ENCODE data around the gene SETD1A. TPM values are rescaled to one million over a fixed set of nuclear protein-coding genes. Genes with fewer than 3 reads are reported as not detected.

Gene SETD1A
- total and polyA plus RNA-seq, 2 of the 4 experiments (the other 2 are of a cell fraction): 0.54 to 5.8 TPM

DNA sequence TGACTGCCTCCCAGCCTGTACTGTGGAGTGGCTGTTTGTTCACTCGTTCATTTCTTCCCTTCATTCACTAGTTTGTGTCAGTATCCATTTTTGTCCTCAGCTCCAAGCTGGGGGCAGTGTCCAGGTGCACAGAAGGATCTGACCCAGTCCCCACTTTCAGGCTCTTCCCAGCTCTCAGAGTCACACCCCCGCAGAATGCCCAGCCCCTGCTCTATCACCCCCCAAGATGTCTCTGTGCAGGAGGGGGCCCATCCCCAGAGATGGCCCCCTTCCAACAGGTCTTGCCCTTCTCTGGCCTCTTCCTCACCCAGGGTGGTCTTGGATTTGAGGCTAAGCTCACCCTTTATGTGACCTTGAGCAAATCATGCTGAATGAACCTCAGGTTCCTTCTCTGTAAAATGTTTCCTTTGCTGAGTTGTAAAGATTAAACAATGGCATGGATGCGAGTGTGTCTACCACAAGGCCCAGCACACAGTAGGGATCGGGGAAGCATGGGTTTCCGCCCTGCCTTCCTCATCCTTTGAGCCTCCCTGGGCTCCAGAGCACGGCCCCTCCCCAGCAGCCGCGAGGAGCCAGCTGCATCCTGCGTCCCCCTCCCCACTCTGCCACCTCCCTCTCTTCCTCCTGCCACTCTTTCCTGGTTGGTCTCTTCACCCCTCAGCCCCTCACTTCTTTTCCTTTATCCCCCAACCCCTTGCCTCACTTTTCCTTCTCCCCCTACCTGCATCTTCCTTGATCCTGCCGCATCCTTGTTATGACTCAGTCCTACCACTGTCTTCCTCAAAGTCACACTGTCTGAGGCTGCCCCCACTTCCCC lies 31.4 kb upstream of the SETD1A start:
- ChIA-PET POLR2A (ENCODE audit: unreplicated experiment) (no interaction called here), CTCF (interaction anchor here (0.9 kb wide), 1 partner anchor 9 kb away, joined by 3 read pairs; no protein-coding TSS in a partner anchor)
- H2BK120ac ChIP-seq (ENCODE audit: low read depth, low read length): no peak overlapping the region
- H3K36me3 ChIP-seq (ENCODE audit: control insufficient read depth, insufficient read depth, low read length): peaks cover 31% of the 10 kb centered on the region
- dilution Hi-C loops (cut with HindIII; ENCODE audit: low sequenced_read_pairs, unreplicated experiment) (no loop called here), in situ Hi-C loops (cut with MboI; ENCODE audit: low sequenced_read_pairs) (no loop called here), intact Hi-C loops (cut with micrococcal nuclease) (no loop called here)
- 69% methylated on average over 8 of the region's 10 CpGs; no CpG with 5 or more reads in 1 of the 2 experiments for WGBS, 2 experiments (ENCODE audit: extremely low coverage in 2 of 2, insufficient read length in 1 of 2)
- H3K14ac ChIP-seq (replicated peaks; ENCODE audit: low read depth, low read length): no peak overlapping the region
- no peak overlapping the region for H2BK20ac ChIP-seq (ENCODE audit: low read depth, low read length)
- no peaks in the 10 kb centered on the region for H3K9me3 ChIP-seq (ENCODE audit: control insufficient read depth, insufficient read depth, low read length)
- H3K4me2 ChIP-seq (ENCODE audit: low read depth, low read length): no peak overlapping the region
- H3K9me1 ChIP-seq (ENCODE audit: insufficient read depth, low read length): no peaks in the 10 kb centered on the region
- H3K9ac ChIP-seq (ENCODE audit: low read depth, low read length): no peak overlapping the region
- no peak overlapping the region for H3K56ac ChIP-seq (ENCODE audit: extremely low read depth, insufficient read depth, low read length)
- H2BK5ac ChIP-seq (ENCODE audit: low read depth, low read length, poor library complexity, severe bottlenecking): no peak overlapping the region
- H3K23ac ChIP-seq (ENCODE audit: low read depth, low read length): no peak overlapping the region
- no peak for DNase-seq
- H3K79me1 ChIP-seq (ENCODE audit: low read depth in 1 of 2, low read length in 2 of 2): peaks cover 0 to 44% of the 10 kb centered on the region in 2 experiments; a peak in 2 of 4 replicates
- H3K4me1 ChIP-seq (ENCODE audit: control insufficient read depth, insufficient read depth, low read length): peaks cover 2% of the 10 kb centered on the region; the same call in 1 of the 2 replicates
- H4K20me1 ChIP-seq (ENCODE audit: insufficient read depth, low read length): peaks cover 4% of the 10 kb centered on the region; the same call in 1 of the 2 replicates
- no peak overlapping the region for H3K18ac ChIP-seq (ENCODE audit: low read depth, low read length)
- H2AK5ac ChIP-seq (ENCODE audit: low read depth, low read length): no peak overlapping the region
- no TSS peak for BruUV-seq (replicated peaks)
- H4K8ac ChIP-seq (ENCODE audit: low read depth in 2 of 2, low read length in 2 of 2): no peak overlapping the region
- no peak overlapping the region for H2AFZ ChIP-seq (replicated peaks; ENCODE audit: low read length, poor library complexity)
- no peak overlapping the region for H2AK9ac ChIP-seq (replicated peaks; ENCODE audit: low read depth, low read length, poor library complexity)
- no peak for TF ChIP-seq MXI1 (IDR thresholded peaks at IDR 0.05; ENCODE audit: borderline replicate concordance, low read depth, low read length)
- TF ChIP-seq NFE2L2 (IDR thresholded peaks at IDR 0.05; ENCODE audit: low read depth, low read length): no peak
- no peak for TF ChIP-seq BHLHE40 (IDR thresholded peaks at IDR 0.05; ENCODE audit: low read depth, low read length)
- TF ChIP-seq POLR2A (IDR thresholded peaks at IDR 0.05; ENCODE audit: low read depth, low read length): no peak
- TF ChIP-seq, protein P1, sequence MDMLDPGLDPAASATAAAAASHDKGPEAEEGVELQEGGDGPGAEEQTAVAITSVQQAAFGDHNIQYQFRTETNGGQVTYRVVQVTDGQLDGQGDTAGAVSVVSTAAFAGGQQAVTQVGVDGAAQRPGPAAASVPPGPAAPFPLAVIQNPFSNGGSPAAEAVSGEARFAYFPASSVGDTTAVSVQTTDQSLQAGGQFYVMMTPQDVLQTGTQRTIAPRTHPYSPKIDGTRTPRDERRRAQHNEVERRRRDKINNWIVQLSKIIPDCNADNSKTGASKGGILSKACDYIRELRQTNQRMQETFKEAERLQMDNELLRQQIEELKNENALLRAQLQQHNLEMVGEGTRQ (IDR thresholded peaks at IDR 0.05; ENCODE audit: low read depth, low read length): no peak
- no peak for TF ChIP-seq MAFK (IDR thresholded peaks at IDR 0.05; ENCODE audit: low read depth, low read length)
- TF ChIP-seq FOS (IDR thresholded peaks at IDR 0.05; ENCODE audit: low read depth, low read length): no peak
- H4K91ac ChIP-seq (ENCODE audit: insufficient read depth, low read depth, low read length): no peak overlapping the region
- no peak overlapping the region for H3K27ac ChIP-seq (ENCODE audit: insufficient read depth, low read length)
- no peak overlapping the region for H4K5ac ChIP-seq (ENCODE audit: low read depth, low read length)
- H3K4me3 ChIP-seq (ENCODE audit: insufficient read depth, low read depth, low read length): no peak overlapping the region
- H3K4ac ChIP-seq (ENCODE audit: low read depth, low read length): no peak overlapping the region
- no peak for ATAC-seq (ENCODE audit: low read depth)
- no peaks in the 10 kb centered on the region for H3K27me3 ChIP-seq (ENCODE audit: control insufficient read depth, insufficient read depth, low read length)
- no peak overlapping the region for H2BK15ac ChIP-seq (ENCODE audit: low read depth, low read length)

Data from IMR-90 (cell line).